HG03565 (cell line): ENCODE data around the gene MPC1.
A peak's percentile ranks its signal among the peaks of the same experiment; 100 is the strongest.
"Not testable (repeated sequence)": the region's sequence is repeated elsewhere in the genome, so short reads cannot be mapped to it uniquely, and the experiment has no call there.

Experiments
- ATAC-seq: cut with Tn5 transposase; IDR thresholded peaks from one replicate; pipeline ENCODE4 v1.9.1; 2021; ENCODE audit warnings: mild to moderate bottlenecking, moderate library complexity; ENCODE audit not compliant: unreplicated experiment

Gene MPC1

DNA sequence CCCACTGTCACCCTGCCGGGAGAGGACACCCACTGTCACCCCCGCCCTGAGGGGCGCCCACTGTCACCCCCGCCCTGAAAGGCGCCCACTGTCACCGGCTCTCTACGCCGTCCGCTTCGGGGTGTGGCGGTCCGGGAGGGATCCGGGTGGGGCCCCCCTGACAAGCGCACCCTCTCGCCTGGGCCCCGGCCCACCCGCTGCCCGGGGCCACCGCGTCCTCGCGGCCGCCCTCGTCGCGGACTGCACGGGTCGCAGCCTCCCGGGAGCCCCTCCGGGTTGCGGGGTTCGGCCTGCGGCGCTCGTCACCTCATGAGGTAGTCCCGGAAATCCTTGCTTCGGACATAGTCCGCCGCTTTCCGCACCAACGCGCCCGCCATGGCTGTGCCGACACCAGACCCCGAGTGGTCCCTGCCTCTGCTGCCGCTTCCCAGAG, 224 bp downstream of the MPC1 start:
- ATAC-seq: no peak

DNA sequence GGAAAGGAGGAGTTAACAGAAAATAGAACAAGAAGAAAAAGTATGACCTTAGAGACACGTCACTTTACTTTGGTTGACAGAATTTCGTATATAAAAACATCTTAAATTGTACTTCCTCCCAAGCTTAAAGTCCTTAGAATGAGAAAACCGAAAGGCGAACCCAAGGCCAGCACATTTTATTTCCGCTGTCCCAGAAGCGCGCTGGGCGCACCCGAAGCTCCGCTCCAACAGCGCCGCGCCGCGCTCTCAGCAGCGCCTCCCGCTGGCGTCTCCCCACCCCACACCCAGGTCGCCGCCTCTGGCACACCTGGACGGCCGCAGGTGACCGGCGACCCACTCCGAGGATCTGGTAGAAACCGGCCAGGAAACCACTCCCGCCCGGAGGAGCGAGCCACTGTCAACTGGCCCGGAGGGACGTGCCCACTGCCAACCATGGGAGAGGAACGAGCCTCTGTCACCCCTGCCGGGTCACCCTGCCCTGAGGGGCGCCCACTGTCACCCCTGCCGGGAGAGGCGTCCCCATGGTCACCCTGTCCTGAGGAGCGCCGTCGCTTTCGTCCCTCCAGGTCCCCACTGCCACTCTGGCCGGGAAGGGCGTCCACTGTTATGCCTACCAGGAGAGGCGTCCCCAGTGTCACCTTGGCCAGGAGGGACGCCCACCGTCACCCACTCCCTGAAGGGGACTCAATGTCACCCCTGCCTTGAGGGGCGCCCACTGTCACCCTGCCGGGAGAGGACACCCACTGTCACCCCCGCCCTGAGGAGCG, 824 bp downstream of the MPC1 start:
- ATAC-seq: peak; percentile 32

DNA sequence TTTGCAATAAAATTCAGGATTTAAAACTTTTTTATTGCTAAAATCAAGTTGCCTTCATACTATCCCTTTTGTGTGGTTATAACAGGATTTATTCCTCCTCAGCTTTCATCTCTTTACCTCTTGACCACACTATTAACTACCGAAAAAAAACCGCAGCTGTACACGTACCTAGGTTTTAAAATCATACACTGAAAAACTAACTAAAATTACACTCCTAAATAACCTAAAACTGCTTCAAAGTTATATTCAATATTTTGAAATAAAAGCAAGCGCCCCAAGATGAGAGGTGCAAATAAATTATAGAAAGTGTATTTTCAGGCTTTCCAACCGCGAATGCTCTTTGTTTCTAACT, 1.4 kb downstream of the MPC1 start:
- ATAC-seq: no peak

DNA sequence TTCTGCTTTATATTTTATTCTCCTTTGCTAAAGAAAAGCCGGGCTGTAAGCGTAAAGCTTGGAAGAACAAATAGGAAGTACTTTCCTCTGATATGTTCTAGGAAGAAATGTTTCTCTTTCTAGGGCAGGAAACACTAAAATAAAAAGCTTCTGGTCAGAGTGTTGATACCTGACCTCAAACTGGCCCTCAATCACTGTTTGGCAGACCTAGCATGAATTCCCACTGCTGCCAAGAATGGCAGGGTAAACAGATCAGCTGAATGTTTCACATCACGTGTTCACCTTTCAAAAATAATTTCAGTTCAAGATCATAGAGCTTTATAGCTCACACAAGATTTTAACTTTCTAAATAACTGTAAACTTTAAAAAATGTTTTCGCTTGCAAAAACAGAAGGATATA, 2.9 kb downstream of the MPC1 start:
- ATAC-seq: no peak

DNA sequence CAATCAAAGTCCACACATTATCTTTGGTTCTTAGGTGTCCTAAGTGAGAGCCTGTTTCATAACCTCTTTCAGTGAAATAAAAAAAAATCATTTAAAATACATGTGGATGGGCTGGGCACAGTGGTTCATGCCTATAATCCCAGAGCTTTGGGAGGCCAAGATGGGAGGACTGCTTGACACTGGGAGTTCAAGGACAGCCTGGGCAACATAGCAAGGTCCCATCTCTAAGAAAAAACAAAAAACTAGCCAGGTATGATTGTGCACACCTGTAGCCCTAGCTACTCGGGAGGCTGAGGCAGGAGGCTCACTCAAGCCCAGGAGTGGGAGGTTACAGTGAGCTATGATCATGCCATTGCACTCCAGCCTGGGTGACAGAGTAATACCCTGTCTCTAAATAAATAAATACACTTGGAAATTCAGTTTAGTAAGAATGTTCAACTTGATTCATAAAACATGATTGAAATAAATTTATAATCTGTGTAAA, 3.6 kb downstream of the MPC1 start:
- no peak for ATAC-seq

DNA sequence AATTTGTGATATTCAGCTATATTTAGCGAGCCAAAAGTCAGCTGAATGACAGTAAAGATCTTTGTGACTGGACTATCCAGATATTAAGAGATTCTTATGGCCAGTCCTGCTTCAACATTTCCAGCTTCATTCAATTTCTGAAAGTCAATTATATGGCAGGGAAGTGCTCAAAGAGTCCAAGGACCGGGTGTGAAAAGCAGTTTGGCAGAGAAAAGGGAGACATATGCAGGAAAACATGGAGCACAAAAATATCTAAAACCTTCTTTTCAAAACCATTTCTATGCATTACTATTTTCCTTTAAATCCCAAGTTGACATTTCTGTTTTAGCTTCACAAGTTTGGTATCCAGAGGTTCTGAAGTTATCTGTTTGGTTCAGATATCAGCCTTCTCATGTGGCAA, 5.0 kb downstream of the MPC1 start:
- no peak for ATAC-seq

DNA sequence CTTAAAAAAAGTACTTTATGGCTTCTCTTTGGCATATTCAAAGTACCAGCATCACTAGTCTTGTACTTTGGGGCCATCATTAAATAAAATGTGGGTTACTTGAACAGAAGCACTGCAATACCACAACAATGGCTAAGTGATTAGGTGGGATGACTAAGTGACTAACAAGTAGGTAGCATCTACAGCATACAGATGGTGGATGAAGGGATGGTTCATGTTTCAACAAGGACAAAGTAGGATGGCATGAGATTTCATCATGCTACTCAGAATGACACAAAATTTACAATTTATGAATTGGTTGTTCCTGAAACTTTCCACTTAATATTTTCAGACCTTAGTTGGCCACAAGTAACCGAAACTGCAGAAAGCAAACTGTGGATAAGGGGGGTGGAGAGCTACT, 7.7 kb downstream of the MPC1 start:
- no peak for ATAC-seq

DNA sequence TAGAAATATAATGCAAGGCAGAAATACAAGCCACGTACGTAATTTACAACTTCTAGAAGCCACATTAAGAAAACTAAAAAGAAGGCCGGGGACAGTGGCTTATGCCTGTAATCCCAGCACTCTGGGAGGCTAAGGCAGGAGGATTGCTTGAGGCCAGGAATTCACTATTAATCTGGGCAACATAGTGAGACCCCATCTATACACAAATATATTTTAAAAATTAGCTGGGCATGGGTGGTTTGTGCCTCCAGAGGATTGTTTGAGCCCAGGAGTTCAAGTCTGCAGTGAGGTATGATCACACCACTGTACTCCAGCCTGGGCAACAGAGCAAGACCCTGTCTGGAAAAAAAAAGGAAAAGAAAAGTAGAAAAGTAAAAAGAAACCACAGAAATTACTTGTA, 12.3 kb downstream of the MPC1 start:
- ATAC-seq: no peak

DNA sequence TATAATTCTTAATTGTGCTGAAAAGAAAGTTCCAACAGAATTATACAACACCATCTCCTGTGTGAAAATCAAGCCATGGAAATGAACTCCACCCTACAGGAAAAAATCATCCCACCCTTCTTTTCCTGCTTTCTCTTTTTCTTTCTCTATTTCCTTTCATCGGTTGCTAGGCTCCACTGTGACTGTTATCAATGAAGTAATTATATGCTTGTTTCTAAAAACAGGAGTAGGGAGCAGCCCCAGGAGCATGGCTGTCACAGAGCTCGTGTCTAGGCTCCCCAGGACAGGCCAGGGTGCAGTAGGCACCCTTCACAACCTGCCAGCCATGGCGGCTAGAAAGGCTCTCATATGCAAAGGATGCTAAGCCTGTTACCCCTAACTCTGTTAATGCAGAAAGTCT, 13.0 kb downstream of the MPC1 start:
- ATAC-seq: no peak

DNA sequence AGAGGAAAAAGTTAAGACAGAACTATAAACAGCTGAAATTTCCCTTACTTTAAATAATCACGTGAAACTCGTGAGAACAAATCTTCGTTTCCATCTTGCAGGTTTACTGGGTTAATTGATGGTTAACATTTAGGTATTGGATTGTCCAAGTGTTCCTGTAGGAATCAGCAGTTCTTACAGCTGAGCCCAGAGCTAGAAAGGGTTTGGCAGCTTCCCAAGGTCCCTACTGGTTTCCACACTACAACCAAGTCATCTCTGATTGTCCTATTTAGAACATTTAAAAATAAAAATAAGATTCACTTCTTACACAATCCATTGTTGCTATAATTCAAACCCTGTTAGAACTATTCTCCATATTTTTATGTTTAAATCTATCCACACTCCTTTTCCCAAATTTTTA, 15.8 kb downstream of the MPC1 start:
- no peak for ATAC-seq

DNA sequence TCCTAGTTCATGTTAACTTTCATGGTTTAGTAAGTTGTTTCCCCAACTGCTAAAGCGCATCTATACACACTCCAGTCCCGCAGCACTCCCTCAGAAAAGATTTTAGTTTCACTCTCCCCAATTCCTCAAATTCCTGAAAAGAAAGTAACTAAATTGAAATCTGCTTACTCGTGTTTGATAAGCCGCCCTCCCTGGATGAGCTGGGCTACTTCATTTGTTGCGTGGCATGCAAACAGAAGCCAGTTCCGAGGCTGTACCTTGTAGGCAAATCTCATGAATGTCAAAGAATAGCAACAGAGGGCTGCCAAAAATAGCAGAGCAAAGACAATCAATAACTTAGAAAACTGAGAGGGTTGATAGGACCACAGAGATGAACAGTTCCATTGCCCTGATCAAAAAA, 16.9 kb downstream of the MPC1 start:
- ATAC-seq: no peak

DNA sequence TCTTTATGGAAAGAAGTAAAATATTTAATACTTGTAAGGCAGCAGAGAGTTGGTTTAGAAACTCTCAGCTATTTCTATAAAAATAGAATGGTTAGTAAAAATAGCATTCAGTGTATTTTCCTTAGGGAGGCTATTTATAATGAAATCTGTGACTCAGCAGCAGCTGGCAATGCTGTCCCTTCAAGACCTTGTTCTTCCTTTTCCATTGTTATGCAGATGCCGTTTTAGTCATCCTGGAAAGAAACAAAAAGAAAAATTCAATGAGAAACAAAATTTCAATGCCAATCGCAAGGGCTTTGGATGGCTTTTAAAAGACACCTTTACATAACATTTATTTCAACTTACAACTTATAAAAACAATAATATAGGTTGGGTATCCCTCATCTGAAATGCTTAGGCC, 17.5 kb downstream of the MPC1 start:
- no peak for ATAC-seq

DNA sequence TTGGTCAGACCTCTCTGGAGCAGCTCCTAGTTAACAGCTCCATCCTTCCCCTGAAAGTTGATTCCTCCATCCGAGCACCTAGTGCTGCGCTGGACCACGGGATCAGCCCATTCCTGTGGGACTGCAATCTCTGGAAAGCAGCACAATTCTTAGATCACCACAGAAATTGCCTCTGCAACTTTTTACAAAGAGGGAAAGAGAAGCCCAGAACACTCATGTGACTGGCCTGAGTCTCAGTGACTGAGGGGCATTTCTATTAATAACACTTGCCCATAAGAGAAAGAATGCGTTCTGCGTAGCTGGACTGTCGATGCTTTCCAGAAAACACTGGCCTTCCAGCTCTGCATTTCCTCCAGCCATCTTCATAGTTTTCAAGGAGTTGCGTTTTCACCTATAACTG, 18.3 kb downstream of the MPC1 start:
- ATAC-seq: no peak

DNA sequence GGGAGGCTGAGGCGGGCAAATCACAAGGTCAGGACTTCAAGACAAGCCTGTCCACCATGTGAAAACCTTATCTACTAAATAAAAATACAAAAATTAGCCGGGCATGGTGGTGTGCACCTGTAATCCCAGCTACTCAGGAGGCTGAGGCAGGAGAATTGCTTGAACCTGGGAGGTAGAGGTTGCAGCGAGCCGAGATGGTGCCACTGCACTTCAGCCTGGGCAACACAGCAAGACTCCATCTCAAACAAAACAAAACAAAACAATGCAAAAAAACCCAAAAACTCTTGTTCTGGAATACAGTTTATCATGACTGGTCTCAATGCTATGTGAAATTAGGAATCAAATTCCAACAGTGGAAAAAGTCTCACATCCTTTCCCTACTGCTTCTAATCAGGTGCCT, 20.3 kb downstream of the MPC1 start:
- not testable (repeated sequence) for ATAC-seq

DNA sequence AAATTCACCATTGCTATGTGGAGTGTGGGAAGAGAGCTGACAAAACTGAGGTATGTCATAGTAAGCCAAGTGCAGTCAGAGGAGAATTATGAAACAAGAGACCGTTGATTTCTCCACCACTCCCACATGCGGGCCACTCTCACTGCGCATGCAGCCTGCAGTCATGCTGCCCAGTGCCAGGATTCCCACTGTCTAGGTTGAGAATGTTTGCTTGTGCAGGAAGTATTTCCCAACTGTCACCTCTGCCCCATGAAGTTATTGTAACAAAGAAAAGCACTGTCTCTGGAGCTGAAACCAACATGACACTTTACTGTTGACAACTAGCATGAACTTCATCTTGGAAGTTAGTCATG, 21.7 kb downstream of the MPC1 start:
- no peak for ATAC-seq

DNA sequence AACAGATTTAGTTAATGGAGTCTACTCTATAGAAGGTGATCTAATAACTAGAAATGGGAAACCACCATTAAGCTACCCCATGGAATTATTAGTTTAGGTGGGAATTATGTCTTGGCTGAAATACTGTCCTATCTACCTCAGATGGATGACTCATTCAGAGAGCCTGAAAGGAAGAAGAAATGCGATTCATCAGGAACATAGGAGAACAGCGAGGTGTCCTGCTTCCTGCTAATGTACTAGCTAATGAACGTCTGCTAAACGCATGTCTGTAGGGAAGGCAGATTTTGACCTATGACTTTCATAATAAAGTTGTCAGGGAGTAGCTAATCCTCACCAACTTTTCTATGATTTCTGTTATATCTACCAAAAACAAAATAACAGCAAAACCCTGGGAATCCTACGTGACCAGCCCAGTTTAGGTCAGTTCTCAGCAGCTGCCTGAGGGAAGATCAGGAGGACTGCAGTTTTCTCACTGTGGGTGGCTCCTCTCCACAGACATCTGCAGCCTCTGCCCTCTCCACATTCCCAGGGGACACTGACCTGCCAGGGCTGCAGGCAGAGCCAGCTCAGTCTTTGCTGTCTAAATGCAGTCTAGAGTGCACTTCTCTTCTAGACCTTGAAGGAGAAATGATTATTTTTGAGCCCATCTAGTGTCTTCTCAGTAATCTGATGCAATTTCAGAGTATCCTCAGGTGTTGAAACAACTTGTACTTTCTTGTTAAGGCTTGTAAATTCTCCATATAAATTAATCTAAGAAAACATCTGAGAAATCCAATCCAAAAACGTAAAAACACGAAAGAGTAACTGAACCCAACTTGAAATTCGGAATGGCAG, 22.3 kb downstream of the MPC1 start:
- ATAC-seq: no peak

DNA sequence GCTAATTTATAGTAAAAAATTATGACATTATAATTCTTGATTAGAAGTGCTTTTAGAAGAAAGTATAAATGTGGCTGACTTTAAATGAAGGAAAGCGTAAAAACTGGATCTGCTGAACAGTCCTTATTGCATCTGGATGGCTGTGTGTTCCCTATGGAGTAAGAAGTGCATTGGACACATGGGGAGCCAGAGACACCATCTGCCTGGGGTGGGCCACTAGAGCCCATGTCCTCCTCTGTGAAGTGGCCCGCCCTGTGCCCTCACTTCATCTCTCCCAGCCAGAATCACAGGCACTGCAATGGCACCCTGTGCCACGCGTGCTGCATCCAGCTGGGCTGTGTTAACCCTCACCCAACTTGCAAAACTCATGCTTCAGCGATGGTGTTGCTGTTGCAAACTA, 27.2 kb downstream of the MPC1 start:
- ATAC-seq: no peak

DNA sequence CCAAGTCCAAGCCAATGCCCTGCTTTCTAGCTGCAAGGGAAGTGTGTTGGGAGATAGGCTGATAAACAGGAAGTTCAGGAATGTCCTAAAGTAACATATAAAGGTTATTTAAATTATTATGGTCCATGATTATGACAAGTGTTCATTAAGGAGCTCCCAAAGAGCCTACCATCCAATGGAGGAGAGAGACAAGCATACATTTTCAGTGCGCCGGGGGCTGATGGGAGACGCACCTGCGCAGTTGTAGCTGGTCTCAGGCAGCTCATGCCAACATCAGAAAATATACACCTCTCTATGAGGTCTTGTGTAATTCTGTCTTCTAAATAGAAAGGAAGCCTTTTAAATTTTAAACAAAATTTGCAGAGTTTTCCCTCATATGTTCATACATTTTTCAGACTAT, 27.8 kb downstream of the MPC1 start:
- ATAC-seq: no peak

DNA sequence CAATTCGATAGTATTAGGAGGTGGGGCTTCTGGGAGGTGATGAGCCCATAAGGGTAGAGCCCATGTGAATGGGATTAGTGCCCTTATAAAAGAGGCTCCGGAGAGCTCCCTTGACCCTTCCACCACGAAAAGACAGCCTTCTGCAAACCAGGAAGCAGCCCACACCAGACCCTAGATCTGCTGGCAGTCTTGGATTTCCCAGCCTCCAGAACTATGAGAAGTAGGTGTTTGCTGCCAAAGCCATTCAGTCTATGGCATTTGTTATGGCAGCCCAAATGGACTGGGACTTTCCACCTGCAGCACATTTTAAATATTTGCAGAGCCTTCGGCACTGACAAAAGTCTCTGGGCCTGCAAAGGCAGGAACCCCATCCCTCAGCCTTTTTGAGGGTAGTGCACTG, 28.6 kb downstream of the MPC1 start:
- ATAC-seq: no peak

DNA sequence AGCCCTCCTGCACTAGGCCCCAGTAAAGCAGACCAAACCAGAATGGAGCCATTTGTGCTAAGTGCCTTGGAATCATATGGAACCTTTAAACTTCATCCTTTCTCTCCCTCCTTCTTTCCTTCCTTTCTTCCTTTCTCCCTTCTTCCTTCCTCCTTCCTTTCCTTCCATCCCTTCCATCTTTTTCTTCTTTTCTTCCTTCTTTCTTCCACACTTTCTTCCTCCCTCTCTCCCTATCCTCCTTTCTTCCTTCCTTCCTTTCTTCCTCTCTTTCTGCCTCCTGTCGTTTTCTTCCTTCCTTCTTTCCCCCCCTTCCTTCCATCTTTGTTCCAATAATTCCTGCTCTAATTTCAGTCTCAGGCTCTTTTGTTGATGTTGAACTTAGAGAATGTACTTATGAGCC, 29.2 kb downstream of the MPC1 start:
- no peak for ATAC-seq

DNA sequence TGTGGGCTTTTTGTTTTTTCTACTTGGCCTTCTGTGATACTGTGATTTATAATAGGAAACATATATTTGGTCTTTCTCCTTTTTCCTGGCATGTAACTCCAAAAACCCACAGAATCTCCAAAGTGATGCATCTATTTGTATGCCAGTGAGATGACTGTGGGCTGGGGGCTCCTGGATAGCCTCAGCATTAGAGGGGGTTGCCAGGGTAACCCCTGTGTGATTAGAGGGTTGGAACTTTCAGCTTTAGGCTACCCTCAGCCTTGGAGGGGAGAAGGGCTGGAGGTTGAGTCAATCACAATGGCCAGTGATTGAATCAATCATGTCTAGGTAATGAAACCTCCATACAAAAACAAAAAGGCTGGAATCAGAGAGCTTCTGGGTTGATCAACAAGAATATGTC, 29.8 kb downstream of the MPC1 start:
- no peak for ATAC-seq

DNA sequence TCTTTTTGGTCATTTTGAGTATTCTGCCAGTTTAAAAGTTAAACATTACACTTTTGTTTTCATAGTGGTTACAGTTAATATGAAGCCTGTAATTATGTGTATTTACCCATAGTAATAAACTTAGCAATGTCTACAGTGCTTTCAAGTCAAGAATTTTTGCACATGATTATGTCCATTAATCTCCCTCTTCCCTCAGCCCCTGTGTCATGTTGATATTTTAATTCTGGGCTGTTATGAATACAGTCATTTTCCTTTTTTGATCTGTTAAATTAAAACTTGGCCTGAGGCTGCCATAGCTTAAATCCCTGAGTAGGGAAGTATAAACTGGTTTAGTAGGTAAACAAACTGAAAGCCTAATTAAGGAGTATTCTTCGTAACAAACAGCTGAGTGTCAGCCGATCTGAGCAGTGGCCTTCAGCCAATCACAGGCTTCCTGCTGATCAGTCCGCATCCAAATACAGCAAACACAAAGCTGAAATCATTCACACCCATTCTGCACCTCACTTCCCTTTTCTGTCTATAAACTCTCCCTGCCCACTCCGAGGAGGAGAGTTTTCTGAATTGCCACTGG, 30.9 kb downstream of the MPC1 start:
- peak; percentile 99 for ATAC-seq
